ENCODE data around the gene ZNF366.

GRCh38 chr5:72451741-72452505 is 55.3 kb downstream of the ZNF366 start:
- no peak for TF ChIP-seq CTCF (IDR thresholded peaks at IDR 0.05)
- peak in 2 of 3 donors; percentile 22 to 66 for TF ChIP-seq POLR2AphosphoS5 (IDR thresholded peaks at IDR 0.05)

Measured in suprapubic skin (tissue), 3 donors.